NCI-H2107 treated with DMSO at 0.1 percent for 48 hours (cell line): ENCODE results near the gene LRRC66.
A peak's percentile ranks its signal among the peaks of the same experiment; 100 is the strongest.

Experiments
- DNase-seq: peaks from one replicate; lab custom pipeline; 2025; ENCODE audit not compliant: unreplicated experiment; lab: John Stamatoyannopoulos, UW

The LRRC66 gene, protein sequence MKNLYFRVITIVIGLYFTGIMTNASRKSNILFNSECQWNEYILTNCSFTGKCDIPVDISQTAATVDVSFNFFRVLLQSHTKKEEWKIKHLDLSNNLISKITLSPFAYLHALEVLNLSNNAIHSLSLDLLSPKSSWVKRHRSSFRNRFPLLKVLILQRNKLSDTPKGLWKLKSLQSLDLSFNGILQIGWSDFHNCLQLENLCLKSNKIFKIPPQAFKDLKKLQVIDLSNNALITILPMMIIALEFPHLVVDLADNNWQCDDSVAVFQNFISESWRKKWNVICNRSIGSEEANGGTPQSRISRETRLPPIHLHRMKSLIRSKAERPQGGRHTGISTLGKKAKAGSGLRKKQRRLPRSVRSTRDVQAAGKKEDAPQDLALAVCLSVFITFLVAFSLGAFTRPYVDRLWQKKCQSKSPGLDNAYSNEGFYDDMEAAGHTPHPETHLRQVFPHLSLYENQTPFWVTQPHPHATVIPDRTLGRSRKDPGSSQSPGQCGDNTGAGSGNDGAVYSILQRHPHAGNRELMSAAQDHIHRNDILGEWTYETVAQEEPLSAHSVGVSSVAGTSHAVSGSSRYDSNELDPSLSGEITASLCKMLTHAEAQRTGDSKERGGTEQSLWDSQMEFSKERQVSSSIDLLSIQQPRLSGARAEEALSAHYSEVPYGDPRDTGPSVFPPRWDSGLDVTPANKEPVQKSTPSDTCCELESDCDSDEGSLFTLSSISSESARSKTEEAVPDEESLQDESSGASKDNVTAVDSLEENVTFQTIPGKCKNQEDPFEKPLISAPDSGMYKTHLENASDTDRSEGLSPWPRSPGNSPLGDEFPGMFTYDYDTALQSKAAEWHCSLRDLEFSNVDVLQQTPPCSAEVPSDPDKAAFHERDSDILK

DNA sequence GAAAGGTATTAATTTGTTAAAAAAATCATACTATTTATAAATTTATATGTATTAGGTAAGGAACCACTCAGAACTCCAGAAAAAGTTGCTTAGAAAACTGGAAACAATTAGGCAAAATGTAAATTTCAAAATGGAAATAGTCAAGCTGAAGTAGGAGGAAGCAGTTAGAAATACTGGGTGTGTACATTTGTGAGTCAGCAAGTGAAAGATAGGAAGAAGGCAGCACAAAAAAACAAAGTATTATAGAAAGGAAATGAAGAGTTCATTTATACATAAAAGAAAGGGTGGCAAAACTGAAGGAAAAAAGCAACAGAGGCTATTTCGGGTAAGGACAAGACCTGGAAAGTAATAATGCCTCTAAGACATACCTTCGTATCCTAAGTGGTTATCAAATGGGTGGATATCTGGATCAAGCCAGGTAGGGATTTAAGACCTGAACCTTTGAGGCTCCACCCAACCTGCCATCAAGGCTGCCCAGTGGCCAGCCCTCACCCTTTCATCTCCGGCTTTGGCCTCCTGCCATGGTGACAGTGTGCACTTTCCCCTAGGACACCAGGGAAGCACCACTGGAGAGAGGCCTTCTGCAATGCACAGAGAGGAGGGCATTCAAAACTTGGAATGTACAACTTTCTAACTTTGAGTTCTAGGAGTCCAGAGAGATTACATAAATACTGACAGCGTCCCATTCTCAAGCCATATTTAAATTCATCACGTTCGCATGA lies at the start of gene LRRC66:
Gene LRRC66 (minus strand): TSS at position 428 of the 722 bp plus-strand sequence. CDS start 2,750 bp downstream, outside the sequence.
- DNase-seq = no peak

DNA sequence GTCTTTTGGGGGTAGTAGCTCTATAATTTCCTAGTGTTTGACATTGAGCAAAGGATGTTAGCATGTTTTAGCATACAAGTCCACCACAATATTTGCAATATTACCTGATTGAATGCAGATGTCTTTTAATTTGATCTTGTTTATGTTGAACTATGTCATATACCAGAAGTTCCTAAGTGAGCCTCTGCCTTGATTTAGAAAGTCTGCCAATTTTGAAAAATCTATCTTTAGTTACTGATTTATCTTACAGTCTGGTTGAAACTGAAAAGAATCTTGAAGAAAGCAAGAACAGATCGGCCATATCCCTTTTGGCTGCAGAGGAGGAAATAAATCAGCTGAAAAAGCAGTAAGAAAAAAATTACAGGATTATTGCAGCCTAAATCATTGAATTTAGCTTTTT lies 49.4 kb upstream of the LRRC66 start:
- DNase-seq = no peak

- no peak for DNase-seq
These were observed 39.2 kb upstream of the LRRC66 start for GRCh38 chr4:52059372-52059771.

DNA sequence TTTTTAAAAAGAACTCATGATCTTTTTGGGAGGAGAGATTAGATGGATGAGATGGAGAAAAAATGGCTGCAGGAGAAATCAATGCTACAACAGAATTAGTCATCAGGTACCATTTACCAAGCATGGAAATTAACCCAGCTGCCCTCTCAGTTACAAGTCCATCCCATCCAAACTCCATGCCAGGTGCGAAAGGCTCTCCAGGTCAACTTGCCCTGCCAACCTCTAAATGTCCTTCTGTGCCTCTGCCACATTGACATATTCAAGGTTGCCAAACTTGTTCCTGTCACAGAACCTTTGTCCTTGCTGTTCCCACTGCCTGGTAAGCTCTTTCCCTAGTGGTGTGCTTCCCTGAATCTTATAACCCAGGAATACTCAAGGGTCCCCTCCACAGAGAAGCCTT lies 38.1 kb upstream of the LRRC66 start:
- no peak for DNase-seq

DNA sequence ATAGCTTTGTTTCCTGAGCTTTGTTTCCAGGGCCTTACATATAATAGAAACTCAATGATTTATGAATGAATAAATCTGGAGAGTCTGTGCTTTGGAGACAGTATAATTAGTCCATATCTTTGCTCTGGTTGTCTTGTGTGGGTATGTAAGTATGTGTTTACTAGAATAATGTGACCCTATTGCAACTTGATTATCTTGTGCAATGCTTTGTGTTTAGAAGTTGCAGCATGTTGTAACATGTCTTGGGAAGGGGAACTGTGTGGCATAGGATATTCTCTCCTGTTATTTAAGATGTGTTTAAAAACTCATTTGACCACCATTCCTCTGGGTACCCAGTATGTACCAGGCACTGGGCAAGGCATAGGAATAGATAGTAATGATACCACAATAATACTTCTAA lies 37.0 kb upstream of the LRRC66 start:
- DNase-seq = no peak

DNA sequence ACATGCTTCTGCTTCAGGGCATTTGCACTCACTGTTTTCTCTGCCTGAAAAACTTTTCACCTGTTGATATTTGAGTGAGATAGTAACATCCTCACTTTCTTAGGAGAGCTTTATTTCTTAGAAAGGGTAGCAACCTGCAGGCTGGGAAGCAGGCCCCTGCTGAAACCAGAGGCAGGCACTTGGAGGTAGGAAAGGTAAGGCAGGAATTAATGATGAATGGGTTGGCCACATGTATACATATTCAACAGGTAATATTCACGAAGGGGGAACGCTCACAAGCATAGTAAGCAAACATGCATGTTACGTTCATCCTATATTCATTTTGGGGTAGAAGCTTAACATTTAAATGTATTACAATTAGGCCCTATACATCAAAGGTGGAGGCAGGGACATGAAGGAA lies 34.1 kb upstream of the LRRC66 start:
- DNase-seq = no peak

GRCh38 chr4:52052475-52052780 lies 32.3 kb upstream of the LRRC66 start:
- DNase-seq = no peak

DNA sequence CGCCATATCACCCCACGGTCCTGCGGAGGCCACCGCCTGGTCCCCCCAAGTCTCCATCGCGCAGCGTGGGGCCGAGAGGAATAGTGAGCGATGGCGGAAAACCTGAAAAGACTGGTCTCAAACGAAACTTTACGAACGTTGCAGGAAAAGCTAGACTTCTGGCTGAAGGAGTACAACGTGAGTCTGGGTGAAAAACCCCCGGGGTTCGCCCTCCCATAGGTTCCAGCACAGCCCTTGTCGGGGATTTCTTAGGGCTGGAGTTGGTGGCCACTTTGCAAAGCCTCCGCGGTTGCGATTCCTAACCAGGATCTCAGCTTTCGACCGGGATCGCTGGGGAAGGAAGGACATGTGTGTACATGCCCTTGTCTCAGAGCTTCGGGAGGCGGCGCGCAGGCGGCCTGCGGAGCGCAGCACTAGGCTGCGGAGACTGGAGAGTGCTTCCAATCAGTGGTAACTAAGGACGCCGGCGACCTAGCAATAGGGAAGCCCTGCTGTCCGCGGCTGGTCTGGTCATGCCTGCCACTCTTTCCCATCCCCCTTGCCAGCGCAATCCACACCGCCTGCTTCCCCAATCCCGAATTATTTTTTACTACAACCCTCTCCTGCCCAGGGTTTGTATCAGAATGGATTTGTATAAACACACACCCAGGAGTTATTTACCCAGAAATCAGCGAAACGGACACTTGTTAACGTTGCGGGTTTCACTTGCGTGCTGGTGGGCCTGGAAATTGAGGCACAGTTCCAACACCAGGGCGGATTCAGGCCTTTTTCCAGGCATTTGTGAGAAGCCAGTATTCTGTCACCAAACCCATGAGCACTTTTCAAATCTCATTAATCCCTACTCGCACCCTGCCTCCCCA lies 31.7 kb upstream of the LRRC66 start:
- DNase-seq = peak; percentile 25

GRCh38 chr4:52051213-52051614 lies 31.1 kb upstream of the LRRC66 start, which contains the start of gene SPATA18:
TSS of gene SPATA18 (plus strand) at chr4:52051304. CDS start at chr4:52051705, 401 bp downstream.
- DNase-seq = no peak

- DNase-seq = no peak
These were observed 29.1 kb upstream of the LRRC66 start for GRCh38 chr4:52049266-52049665.

GRCh38 chr4:52045028-52045427 lies 24.9 kb upstream of the LRRC66 start:
- DNase-seq = no peak

DNA sequence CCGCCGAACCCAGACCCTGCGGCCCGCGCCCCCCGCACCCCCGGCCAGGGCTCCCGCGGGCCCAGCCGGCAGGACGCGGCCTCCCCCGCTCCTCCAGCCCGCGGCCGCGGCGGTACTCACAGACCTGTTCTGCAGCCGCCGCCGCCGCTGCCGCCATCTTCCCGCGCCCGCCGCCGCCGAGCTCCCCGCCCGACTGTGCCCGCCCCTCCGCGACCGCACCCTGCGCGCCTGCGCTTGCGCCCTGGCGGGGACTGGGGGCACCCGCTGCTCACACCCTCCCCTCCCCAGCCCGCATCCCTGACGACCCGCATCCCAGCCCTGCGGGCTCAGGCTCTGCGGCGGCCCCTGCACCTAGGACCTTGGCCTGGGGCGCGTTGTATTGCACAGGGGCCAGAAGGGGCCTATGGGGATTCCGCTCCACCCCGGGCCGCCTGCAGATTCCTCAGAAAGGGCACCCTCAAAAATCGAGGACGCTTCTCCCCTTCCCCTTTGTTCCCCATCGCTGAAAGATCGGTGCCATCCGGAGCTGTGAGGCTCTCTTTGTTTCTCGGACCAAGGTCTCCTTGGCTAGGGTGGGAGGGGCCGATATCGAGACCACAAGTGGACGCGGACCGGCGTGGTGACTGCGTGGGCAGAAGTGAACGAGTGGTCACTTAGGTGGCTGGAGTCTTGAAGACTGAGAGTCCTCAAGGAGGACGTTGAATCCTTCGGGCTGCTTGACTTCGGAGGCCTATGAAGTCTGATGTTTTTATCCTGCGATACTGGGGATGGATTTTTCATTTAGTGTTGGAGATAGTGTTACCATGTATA lies 18.1 kb upstream of the LRRC66 start, which contains the start of gene SGCB:
Gene SGCB (minus strand): TSS at position 197 of the 810 bp plus-strand sequence. CDS start 40 bp downstream, at position 157.
- DNase-seq = no peak

GRCh38 chr4:52037689-52038102 lies 17.5 kb upstream of the LRRC66 start:
- DNase-seq = no peak

- DNase-seq = no peak
These were observed 16.8 kb upstream of the LRRC66 start for GRCh38 chr4:52036886-52037530.

- no peak for DNase-seq
These were observed 15.0 kb upstream of the LRRC66 start for GRCh38 chr4:52035190-52035589.

DNA sequence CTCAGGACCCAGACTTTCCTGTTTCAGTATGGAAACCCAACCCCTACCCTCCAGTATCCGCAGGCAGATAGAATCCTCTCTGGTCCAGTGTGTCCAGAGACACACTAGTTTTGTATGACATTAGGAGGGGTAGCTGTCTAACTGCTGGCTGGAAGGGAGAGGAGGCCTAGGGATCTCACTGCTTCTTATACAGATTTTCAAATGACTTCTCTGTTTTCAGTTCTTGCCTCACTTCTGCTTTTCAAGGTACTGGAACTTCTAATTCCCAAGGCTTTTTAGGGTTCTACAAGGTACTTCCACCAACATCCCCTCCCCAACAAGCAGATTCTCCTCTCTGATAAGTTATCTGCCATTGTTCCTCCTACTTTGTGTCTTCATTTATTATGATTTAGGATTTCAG lies 11.8 kb upstream of the LRRC66 start:
- DNase-seq = no peak

GRCh38 chr4:52028970-52029369 lies 8.8 kb upstream of the LRRC66 start:
- DNase-seq = no peak

DNA sequence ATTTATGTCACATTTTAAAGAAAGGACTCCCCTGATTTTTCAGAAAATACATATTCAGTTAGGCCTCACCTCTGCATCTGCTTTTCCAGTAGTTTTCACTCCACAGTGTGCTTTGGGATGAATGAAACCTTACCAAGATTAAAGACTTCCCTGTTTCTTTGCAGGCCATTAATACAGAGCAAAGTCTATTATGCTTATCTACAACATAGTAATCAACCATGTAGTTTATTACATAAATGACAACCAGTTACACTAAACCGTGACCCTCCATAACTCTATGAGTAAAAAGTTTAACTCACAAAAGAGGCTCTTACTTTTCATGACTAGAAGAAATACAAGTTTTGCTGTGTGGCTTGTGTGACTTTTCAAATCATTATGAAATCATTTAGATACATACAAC lies 2.3 kb downstream of the LRRC66 start:
- no peak for DNase-seq

GRCh38 chr4:52016981-52017380 lies 3.2 kb downstream of the LRRC66 start:
- no peak for DNase-seq
